IPS DF 4.7 (cell line): ENCODE data around the gene ADGRB2.

Source experiments
- DNase-seq: peaks from one replicate; pipeline ENCODE4 v3.0.0-alpha.2; 2013; ENCODE audit warnings: low spot score; ENCODE audit errors: extremely low read depth

ADGRB2 gene

GRCh38 chr1:31702836-31703404 is 61.2 kb downstream of the ADGRB2 start:
- DNase-seq = no peak

- DNase-seq = no peak
Observed at GRCh38 chr1:31701091-31701736, 62.9 kb downstream of the ADGRB2 start.

GRCh38 chr1:31700468-31701090 is 63.6 kb downstream of the ADGRB2 start:
- DNase-seq = no peak

- no peak for DNase-seq
Observed at GRCh38 chr1:31699341-31699891, 64.7 kb downstream of the ADGRB2 start.

GRCh38 chr1:31697369-31697984 is 66.7 kb downstream of the ADGRB2 start:
- DNase-seq = no peak

- no peak for DNase-seq
Observed at GRCh38 chr1:31696242-31696641, 67.9 kb downstream of the ADGRB2 start.

- no peak for DNase-seq
Observed at GRCh38 chr1:31695327-31695726, 68.8 kb downstream of the ADGRB2 start.

GRCh38 chr1:31694964-31695313 is 69.2 kb downstream of the ADGRB2 start:
- no peak for DNase-seq

GRCh38 chr1:31694069-31694963 is 69.8 kb downstream of the ADGRB2 start:
- DNase-seq = no peak

GRCh38 chr1:31693231-31693630 is 70.9 kb downstream of the ADGRB2 start:
- DNase-seq = no peak

GRCh38 chr1:31691951-31692350 is 72.2 kb downstream of the ADGRB2 start:
- no peak for DNase-seq

- DNase-seq = no peak
Observed at GRCh38 chr1:31691446-31691845, 72.7 kb downstream of the ADGRB2 start.

GRCh38 chr1:31690921-31691320 is 73.2 kb downstream of the ADGRB2 start:
- no peak for DNase-seq

GRCh38 chr1:31689854-31690253 is 74.3 kb downstream of the ADGRB2 start:
- DNase-seq = no peak

- DNase-seq = no peak
Observed at GRCh38 chr1:31689379-31689778, 74.8 kb downstream of the ADGRB2 start.

GRCh38 chr1:31688233-31688918 is 75.8 kb downstream of the ADGRB2 start:
- DNase-seq = no peak

GRCh38 chr1:31687601-31688000 is 76.5 kb downstream of the ADGRB2 start:
- no peak for DNase-seq

- DNase-seq = no peak
Observed at GRCh38 chr1:31685795-31686194, 78.3 kb downstream of the ADGRB2 start.

GRCh38 chr1:31683997-31684396 is 80.1 kb downstream of the ADGRB2 start:
- DNase-seq = no peak

GRCh38 chr1:31681415-31681814 is 82.7 kb downstream of the ADGRB2 start:
- DNase-seq = no peak
